Measurements from ENCODE around the gene MDH2.

GRCh38 chr7:76076995-76077394, 29.1 kb downstream of the MDH2 start:
- no peak for TF ChIP-seq POLR2A (IDR thresholded peaks at IDR 0.05; ENCODE audit: low read depth, low read length)
- no peak for TF ChIP-seq TAF1 (IDR thresholded peaks at IDR 0.05; ENCODE audit: low read depth, low read length)

Data from GM12891 (cell line).